ENCODE results near the gene CHRM1.

- TF ChIP-seq, protein P1, sequence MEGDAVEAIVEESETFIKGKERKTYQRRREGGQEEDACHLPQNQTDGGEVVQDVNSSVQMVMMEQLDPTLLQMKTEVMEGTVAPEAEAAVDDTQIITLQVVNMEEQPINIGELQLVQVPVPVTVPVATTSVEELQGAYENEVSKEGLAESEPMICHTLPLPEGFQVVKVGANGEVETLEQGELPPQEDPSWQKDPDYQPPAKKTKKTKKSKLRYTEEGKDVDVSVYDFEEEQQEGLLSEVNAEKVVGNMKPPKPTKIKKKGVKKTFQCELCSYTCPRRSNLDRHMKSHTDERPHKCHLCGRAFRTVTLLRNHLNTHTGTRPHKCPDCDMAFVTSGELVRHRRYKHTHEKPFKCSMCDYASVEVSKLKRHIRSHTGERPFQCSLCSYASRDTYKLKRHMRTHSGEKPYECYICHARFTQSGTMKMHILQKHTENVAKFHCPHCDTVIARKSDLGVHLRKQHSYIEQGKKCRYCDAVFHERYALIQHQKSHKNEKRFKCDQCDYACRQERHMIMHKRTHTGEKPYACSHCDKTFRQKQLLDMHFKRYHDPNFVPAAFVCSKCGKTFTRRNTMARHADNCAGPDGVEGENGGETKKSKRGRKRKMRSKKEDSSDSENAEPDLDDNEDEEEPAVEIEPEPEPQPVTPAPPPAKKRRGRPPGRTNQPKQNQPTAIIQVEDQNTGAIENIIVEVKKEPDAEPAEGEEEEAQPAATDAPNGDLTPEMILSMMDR (conservative IDR thresholded peaks at IDR 0.05; ENCODE audit: low read depth, low read length), result no peak
- TF ChIP-seq EZH2 (IDR thresholded peaks at IDR 0.05; ENCODE audit: borderline replicate concordance, low read depth, low read length, poor library complexity, severe bottlenecking), result no peak
Observed at GRCh38 chr11:62889126-62889483, 32.1 kb downstream of the CHRM1 start.
